Colonic mucosa (tissue), 4 donors: ENCODE results near the gene LRRC3C. TPM values are rescaled to one million over a fixed set of nuclear protein-coding genes. Genes with fewer than 3 reads are reported as not detected.

Experiments used
- DNase-seq: peaks from one replicate; pipeline ENCODE4 v3.0.0-alpha.2; 2020
- H3K27ac ChIP-seq: fragments of 200-600 bp; one replicate; pipeline ENCODE4 v1.8.0; 2021
- H3K27me3 ChIP-seq: fragments of 200-600 bp; one replicate; pipeline ENCODE4 v1.8.0; 2021
- H3K36me3 ChIP-seq: fragments of 200-600 bp; one replicate; pipeline ENCODE4 v1.8.0; 2021
- H3K4me1 ChIP-seq: fragments of 200-600 bp; one replicate; pipeline ENCODE4 v1.8.0; 2021; ENCODE audit warnings: mild to moderate bottlenecking
- H3K4me3 ChIP-seq: fragments of 200-600 bp; one replicate; pipeline ENCODE4 v1.8.0; 2021
- H3K9ac ChIP-seq, 2 donors: one replicate each; pipeline ENCODE4 v1.7.0; 2013; ENCODE audit warnings: control low read depth in 2 of 2, low read depth in 2 of 2, low read length in 2 of 2
- H3K9me3 ChIP-seq: fragments of 200-600 bp; one replicate; pipeline ENCODE4 v1.8.0; 2021
- CTCF ChIP-seq: fragments of 200-600 bp; IDR thresholded peaks from one replicate; pipeline ENCODE4 v1.8.0; 2022; ENCODE audit warnings: antibody characterized with exemption, mild to moderate bottlenecking
- intact Hi-C: fragments of 100-400 bp; cut with DNase I; formaldehyde crosslinking; loops from one replicate; pipeline ENCODE4 v1.14.1; 2022
- total RNA-seq, 2 donors: library from RNA; stranded (reverse); fragmentation: NEBNext Ultra II Directional in 1 of 2; extraction: Animal tissue kit (Norgen Biotek cat#: 25700) in 1 of 2; gene quantifications; one replicate each; pipeline ENCODE4 v1.2.1, GENCODE V29; 2021
- donor health status: healthy.
- donor health status: DM: no; HTN: no; CAD: no.
- donor health status: DM: no; HTN: no; CAD: no.

LRRC3C gene
- total RNA-seq, 2 donors from 2014 or later = not detected

- DNase-seq = no peak
- H3K4me1 ChIP-seq = peaks cover 14% of the 10 kb centered on the region
- H3K27me3 ChIP-seq = no peaks in the 10 kb centered on the region
- H3K27ac ChIP-seq = no peak overlapping the region
- H3K36me3 ChIP-seq = peaks cover 12% of the 10 kb centered on the region
- H3K9me3 ChIP-seq = no peaks in the 10 kb centered on the region
- no peak for TF ChIP-seq CTCF
- intact Hi-C loops = no loop called here
- peak overlapping the region; percentile 86 for H3K4me3 ChIP-seq
- peak overlapping the region; percentile 61 to 92 for H3K9ac ChIP-seq
Measured at GRCh38 chr17:39925282-39926134, 2.0 kb upstream of the LRRC3C start.

- Histone ChIP-seq H3K27ac (no peak overlapping the region), H3K36me3 (peaks cover 12% of the 10 kb centered on the region), H3K9me3 (no peaks in the 10 kb centered on the region), H3K9ac (peak overlapping the region; percentile 24 to 92), H3K4me3 (peak overlapping the region; percentile 86), H3K4me1 (peaks cover 14% of the 10 kb centered on the region), H3K27me3 (no peaks in the 10 kb centered on the region)
- DNase-seq = no peak
- intact Hi-C loops = no loop called here
- no peak for TF ChIP-seq CTCF
Measured at GRCh38 chr17:39926135-39926587, 1.4 kb upstream of the LRRC3C start.

GRCh38 chr17:39926588-39927100, 888 bp upstream of the LRRC3C start:
- peak; percentile 69 for DNase-seq
- Histone ChIP-seq H3K4me1 (peaks cover 14% of the 10 kb centered on the region), H3K4me3 (peak overlapping the region; percentile 86), H3K36me3 (peaks cover 10% of the 10 kb centered on the region), H3K27me3 (no peaks in the 10 kb centered on the region), H3K9ac (peak overlapping the region; percentile 83 to 92), H3K9me3 (no peaks in the 10 kb centered on the region), H3K27ac (peak overlapping the region; percentile 78)
- intact Hi-C loops = no loop called here
- no peak for TF ChIP-seq CTCF

GRCh38 chr17:39927929-39928857, 661 bp downstream of the LRRC3C start:
- intact Hi-C loops = no loop called here
- peak overlapping the region; percentile 85 to 92 for H3K9ac ChIP-seq
- H3K36me3 ChIP-seq = peaks cover 4% of the 10 kb centered on the region
- H3K4me1 ChIP-seq = peaks cover 14% of the 10 kb centered on the region
- H3K27me3 ChIP-seq = no peaks in the 10 kb centered on the region
- DNase-seq = peak; percentile 54
- no peaks in the 10 kb centered on the region for H3K9me3 ChIP-seq
- no peak for TF ChIP-seq CTCF
- peak overlapping the region; percentile 86 for H3K4me3 ChIP-seq
- H3K27ac ChIP-seq = peak overlapping the region; percentile 78
